ENCODE results near the gene SCN4A. TPM values are rescaled to one million over a fixed set of nuclear protein-coding genes. Genes with fewer than 3 reads are reported as not detected.
"Not testable (repeated sequence)": the region's sequence is repeated elsewhere in the genome, so short reads cannot be mapped to it uniquely, and the experiment has no call there.

SCN4A gene
- polyA plus RNA-seq, 1 donor from 2014 or later = not detected

- no peak overlapping the region for H3K4me3 ChIP-seq (ENCODE audit: low read length)
- no peaks in the 10 kb centered on the region for H3K9me2 ChIP-seq (ENCODE audit: insufficient read depth, low read length)
- no peaks in the 10 kb centered on the region for H3K79me2 ChIP-seq (replicated peaks; ENCODE audit: insufficient read depth, low read length)
- no peak for TF ChIP-seq SMC3 (conservative IDR thresholded peaks at IDR 0.05; ENCODE audit: poor library complexity)
- H3K9ac ChIP-seq (ENCODE audit: low read length) = no peak overlapping the region
- no peak overlapping the region for H2AFZ ChIP-seq (ENCODE audit: low read depth, low read length)
- H3K9me3 ChIP-seq (ENCODE audit: low read length) = no peaks in the 10 kb centered on the region
- H3K27me3 ChIP-seq (ENCODE audit: insufficient read depth, low read depth, low read length) = no peaks in the 10 kb centered on the region
- no peak overlapping the region for H3K27ac ChIP-seq (ENCODE audit: low read length)
- no peak overlapping the region for H3K4me2 ChIP-seq (ENCODE audit: low read length)
- no peaks in the 10 kb centered on the region for H3F3A ChIP-seq (ENCODE audit: insufficient read depth, low read length, poor library complexity, severe bottlenecking)
- H3K36me3 ChIP-seq (ENCODE audit: insufficient read depth, low read length) = no peaks in the 10 kb centered on the region
- no peaks in the 10 kb centered on the region for H4K20me1 ChIP-seq (ENCODE audit: insufficient read depth)
These were observed 35.6 kb upstream of the SCN4A start for GRCh38 chr17:64008346-64008745.

GRCh38 chr17:64007838-64008282 lies 35.1 kb upstream of the SCN4A start:
- Histone ChIP-seq H3K4me2 (ENCODE audit: low read length) (no peak overlapping the region), H3K27me3 (ENCODE audit: insufficient read depth, low read depth, low read length) (no peaks in the 10 kb centered on the region), H3K36me3 (ENCODE audit: insufficient read depth, low read length) (no peaks in the 10 kb centered on the region), H4K20me1 (ENCODE audit: insufficient read depth) (no peaks in the 10 kb centered on the region), H3K79me2 (replicated peaks; ENCODE audit: insufficient read depth, low read length) (no peaks in the 10 kb centered on the region), H3F3A (ENCODE audit: insufficient read depth, low read length, poor library complexity, severe bottlenecking) (no peaks in the 10 kb centered on the region), H3K9me3 (ENCODE audit: low read length) (no peaks in the 10 kb centered on the region), H3K4me3 (ENCODE audit: low read length) (no peak overlapping the region), H3K9ac (ENCODE audit: low read length) (no peak overlapping the region), H3K27ac (ENCODE audit: low read length) (no peak overlapping the region), H3K9me2 (ENCODE audit: insufficient read depth, low read length) (no peaks in the 10 kb centered on the region), H2AFZ (ENCODE audit: low read depth, low read length) (no peak overlapping the region)
- no peak for TF ChIP-seq RAD21 (conservative IDR thresholded peaks at IDR 0.05)
- TF ChIP-seq SMC3 (conservative IDR thresholded peaks at IDR 0.05; ENCODE audit: poor library complexity) = no peak
- TF ChIP-seq POLR2AphosphoS5 (IDR thresholded peaks at IDR 0.05) = no peak
- no peak for TF ChIP-seq EZH2 (IDR thresholded peaks at IDR 0.05; ENCODE audit: borderline replicate concordance, insufficient read depth, low read length, poor library complexity, severe bottlenecking)
- no peak for TF ChIP-seq EP300 (conservative IDR thresholded peaks at IDR 0.05; ENCODE audit: poor library complexity, severe bottlenecking)
- no peak for TF ChIP-seq MXI1 (conservative IDR thresholded peaks at IDR 0.05; ENCODE audit: poor library complexity, severe bottlenecking)
- TF ChIP-seq TAF1 (IDR thresholded peaks at IDR 0.05; ENCODE audit: low read depth) = no peak
- no peak for TF ChIP-seq REST (IDR thresholded peaks at IDR 0.05; ENCODE audit: borderline replicate concordance)
- TF ChIP-seq CTCF (IDR thresholded peaks at IDR 0.05; ENCODE audit: poor library complexity, severe bottlenecking) = no peak

- H3K79me2 ChIP-seq (replicated peaks; ENCODE audit: insufficient read depth, low read length); H3F3A ChIP-seq (ENCODE audit: insufficient read depth, low read length, poor library complexity, severe bottlenecking); H3K36me3 ChIP-seq (ENCODE audit: insufficient read depth, low read length); H3K4me3 ChIP-seq (ENCODE audit: low read length); H3K9me2 ChIP-seq (ENCODE audit: insufficient read depth, low read length); H2AFZ ChIP-seq (ENCODE audit: low read depth, low read length); H4K20me1 ChIP-seq (ENCODE audit: insufficient read depth); H3K9me3 ChIP-seq (ENCODE audit: low read length); H3K27ac ChIP-seq (ENCODE audit: low read length); H3K27me3 ChIP-seq (ENCODE audit: insufficient read depth, low read depth, low read length); H3K4me2 ChIP-seq (ENCODE audit: low read length); H3K9ac ChIP-seq (ENCODE audit: low read length): not testable (repeated sequence)
These were observed 34.5 kb upstream of the SCN4A start for GRCh38 chr17:64007089-64007837.

All from neural cell (in vitro differentiated cells).